ENCODE results near the gene B3GNT4. TPM values are rescaled to one million over a fixed set of nuclear protein-coding genes. Genes with fewer than 3 reads are reported as not detected.
A peak's percentile ranks its signal among the peaks of the same experiment; 100 is the strongest.

The B3GNT4 gene
- total and polyA plus RNA-seq, 2 of the 13 experiments (the other 11 are each of a cell fraction or from before 2014, with no cell fraction given): 0.04 to 0.21 TPM

DNA sequence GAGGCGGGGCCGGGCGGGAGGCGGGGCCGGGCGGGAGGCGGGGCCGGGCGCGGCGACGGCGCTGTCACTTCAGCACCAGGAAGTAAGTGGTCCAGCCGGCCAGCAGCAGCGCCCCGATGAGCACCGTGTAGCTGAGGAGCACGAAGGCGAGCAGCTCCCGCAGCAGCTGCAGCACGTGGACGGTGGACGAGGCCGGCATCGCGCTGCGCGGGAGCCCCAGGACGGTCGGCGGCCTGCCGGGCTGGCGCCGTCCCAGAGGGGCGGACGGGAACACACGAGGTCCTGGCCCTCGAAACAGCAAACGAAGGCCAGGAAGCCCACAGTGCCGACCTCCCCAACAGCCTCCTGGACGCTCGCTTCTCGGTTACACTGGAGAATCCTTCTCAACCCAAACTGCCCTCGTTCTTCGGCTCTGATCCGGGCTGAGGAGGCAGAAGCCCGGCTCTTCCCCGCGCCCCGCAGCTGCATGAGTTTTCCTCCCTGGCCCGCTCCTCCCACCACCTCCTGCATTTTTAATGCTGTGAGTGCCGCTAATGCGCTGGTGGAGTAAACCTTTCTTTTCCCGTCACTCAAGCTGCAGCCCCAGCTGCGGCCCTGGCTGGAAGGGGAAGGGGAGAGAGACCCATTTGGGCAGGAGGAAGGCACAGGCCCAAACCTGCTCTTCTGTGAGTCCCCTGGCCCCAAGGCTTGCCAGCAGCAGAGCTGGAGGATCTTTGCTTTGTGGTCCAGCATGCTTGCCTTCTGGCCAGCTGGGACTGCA, 23.0 kb downstream of the B3GNT4 start (continued):
- TF ChIP-seq, protein P1, sequence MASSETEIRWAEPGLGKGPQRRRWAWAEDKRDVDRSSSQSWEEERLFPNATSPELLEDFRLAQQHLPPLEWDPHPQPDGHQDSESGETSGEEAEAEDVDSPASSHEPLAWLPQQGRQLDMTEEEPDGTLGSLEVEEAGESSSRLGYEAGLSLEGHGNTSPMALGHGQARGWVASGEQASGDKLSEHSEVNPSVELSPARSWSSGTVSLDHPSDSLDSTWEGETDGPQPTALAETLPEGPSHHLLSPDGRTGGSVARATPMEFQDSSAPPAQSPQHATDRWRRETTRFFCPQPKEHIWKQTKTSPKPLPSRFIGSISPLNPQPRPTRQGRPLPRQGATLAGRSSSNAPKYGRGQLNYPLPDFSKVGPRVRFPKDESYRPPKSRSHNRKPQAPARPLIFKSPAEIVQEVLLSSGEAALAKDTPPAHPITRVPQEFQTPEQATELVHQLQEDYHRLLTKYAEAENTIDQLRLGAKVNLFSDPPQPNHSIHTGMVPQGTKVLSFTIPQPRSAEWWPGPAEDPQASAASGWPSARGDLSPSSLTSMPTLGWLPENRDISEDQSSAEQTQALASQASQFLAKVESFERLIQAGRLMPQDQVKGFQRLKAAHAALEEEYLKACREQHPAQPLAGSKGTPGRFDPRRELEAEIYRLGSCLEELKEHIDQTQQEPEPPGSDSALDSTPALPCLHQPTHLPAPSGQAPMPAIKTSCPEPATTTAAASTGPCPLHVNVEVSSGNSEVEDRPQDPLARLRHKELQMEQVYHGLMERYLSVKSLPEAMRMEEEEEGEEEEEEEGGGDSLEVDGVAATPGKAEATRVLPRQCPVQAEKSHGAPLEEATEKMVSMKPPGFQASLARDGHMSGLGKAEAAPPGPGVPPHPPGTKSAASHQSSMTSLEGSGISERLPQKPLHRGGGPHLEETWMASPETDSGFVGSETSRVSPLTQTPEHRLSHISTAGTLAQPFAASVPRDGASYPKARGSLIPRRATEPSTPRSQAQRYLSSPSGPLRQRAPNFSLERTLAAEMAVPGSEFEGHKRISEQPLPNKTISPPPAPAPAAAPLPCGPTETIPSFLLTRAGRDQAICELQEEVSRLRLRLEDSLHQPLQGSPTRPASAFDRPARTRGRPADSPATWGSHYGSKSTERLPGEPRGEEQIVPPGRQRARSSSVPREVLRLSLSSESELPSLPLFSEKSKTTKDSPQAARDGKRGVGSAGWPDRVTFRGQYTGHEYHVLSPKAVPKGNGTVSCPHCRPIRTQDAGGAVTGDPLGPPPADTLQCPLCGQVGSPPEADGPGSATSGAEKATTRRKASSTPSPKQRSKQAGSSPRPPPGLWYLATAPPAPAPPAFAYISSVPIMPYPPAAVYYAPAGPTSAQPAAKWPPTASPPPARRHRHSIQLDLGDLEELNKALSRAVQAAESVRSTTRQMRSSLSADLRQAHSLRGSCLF (CRISPR knock-in tag; IDR thresholded peaks at IDR 0.05; ENCODE audit: borderline replicate concordance): peak; percentile 85; the same call in 1 of the 2 replicates
- TF ChIP-seq, protein P2, sequence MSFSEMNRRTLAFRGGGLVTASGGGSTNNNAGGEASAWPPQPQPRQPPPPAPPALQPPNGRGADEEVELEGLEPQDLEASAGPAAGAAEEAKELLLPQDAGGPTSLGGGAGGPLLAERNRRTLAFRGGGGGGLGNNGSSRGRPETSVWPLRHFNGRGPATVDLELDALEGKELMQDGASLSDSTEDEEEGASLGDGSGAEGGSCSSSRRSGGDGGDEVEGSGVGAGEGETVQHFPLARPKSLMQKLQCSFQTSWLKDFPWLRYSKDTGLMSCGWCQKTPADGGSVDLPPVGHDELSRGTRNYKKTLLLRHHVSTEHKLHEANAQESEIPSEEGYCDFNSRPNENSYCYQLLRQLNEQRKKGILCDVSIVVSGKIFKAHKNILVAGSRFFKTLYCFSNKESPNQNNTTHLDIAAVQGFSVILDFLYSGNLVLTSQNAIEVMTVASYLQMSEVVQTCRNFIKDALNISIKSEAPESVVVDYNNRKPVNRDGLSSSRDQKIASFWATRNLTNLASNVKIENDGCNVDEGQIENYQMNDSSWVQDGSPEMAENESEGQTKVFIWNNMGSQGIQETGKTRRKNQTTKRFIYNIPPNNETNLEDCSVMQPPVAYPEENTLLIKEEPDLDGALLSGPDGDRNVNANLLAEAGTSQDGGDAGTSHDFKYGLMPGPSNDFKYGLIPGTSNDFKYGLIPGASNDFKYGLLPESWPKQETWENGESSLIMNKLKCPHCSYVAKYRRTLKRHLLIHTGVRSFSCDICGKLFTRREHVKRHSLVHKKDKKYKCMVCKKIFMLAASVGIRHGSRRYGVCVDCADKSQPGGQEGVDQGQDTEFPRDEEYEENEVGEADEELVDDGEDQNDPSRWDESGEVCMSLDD (CRISPR knock-in tag; IDR thresholded peaks at IDR 0.05; ENCODE audit: borderline replicate concordance): peak; percentile 37; the same call in 1 of the 2 replicates
- TF ChIP-seq, protein P3, sequence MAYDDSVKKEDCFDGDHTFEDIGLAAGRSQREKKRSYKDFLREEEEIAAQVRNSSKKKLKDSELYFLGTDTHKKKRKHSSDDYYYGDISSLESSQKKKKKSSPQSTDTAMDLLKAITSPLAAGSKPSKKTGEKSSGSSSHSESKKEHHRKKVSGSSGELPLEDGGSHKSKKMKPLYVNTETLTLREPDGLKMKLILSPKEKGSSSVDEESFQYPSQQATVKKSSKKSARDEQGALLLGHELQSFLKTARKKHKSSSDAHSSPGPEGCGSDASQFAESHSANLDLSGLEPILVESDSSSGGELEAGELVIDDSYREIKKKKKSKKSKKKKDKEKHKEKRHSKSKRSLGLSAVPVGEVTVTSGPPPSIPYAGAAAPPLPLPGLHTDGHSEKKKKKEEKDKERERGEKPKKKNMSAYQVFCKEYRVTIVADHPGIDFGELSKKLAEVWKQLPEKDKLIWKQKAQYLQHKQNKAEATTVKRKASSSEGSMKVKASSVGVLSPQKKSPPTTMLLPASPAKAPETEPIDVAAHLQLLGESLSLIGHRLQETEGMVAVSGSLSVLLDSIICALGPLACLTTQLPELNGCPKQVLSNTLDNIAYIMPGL (CRISPR knock-in tag; IDR thresholded peaks at IDR 0.05; ENCODE audit: borderline replicate concordance in 1 of 2, low read depth in 1 of 2): 0 out of 4 replicates have a peak, but pooled peaks of 1 of the 2 experiments have one; percentile 8
- TF ChIP-seq MLLT10 (CRISPR knock-in tag; IDR thresholded peaks at IDR 0.05): no peak
- no peak for TF ChIP-seq HMGA1 (CRISPR knock-in tag; conservative IDR thresholded peaks at IDR 0.05)
- TF ChIP-seq, protein P4, sequence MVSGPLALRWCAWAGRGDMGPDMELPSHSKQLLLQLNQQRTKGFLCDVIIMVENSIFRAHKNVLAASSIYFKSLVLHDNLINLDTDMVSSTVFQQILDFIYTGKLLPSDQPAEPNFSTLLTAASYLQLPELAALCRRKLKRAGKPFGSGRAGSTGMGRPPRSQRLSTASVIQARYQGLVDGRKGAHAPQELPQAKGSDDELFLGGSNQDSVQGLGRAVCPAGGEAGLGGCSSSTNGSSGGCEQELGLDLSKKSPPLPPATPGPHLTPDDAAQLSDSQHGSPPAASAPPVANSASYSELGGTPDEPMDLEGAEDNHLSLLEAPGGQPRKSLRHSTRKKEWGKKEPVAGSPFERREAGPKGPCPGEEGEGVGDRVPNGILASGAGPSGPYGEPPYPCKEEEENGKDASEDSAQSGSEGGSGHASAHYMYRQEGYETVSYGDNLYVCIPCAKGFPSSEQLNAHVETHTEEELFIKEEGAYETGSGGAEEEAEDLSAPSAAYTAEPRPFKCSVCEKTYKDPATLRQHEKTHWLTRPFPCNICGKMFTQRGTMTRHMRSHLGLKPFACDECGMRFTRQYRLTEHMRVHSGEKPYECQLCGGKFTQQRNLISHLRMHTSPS (CRISPR knock-in tag; IDR thresholded peaks at IDR 0.05; ENCODE audit: low read depth): no peak
- TF ChIP-seq KAT8 (CRISPR knock-in tag; IDR thresholded peaks at IDR 0.05): no peak
- peak; percentile 89; the same call in 1 of the 2 replicates for TF ChIP-seq ELK4 (CRISPR knock-in tag; IDR thresholded peaks at IDR 0.05; ENCODE audit: borderline replicate concordance)
- TF ChIP-seq ZNF589 (CRISPR knock-in tag; conservative IDR thresholded peaks at IDR 0.05): peak; percentile 92
- TF ChIP-seq ZNF362 (CRISPR knock-in tag; IDR thresholded peaks at IDR 0.05; ENCODE audit: borderline replicate concordance): peak; percentile 40

All from HepG2 (cell line).